Measurements from ENCODE around the gene MZB1. TPM values are rescaled to one million over a fixed set of nuclear protein-coding genes. Genes with fewer than 3 reads are reported as not detected.

Gene MZB1
- total and polyA plus RNA-seq, 2 experiments from 2014 or later = 0.30 TPM; not detected in 1

DNA sequence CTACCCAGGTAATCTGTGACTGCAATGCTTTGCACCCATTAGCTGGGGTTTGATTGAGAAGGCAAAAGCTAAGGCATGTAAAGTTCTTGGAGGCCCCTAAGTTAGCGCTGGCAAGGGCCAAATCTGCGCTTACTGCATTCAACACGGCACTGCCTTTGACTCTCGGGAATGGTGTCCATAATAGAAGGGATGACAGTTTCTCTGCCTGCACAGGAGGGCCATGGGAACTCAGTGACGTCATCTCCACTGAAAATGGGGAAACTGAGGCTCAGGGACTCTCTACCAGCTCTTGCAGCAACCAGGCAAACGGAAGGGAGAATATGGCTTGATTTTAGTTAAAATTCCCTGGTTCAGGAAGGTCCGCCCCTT, 13.7 kb upstream of the MZB1 start:
- Histone ChIP-seq H3K9me2 (replicated peaks; ENCODE audit: insufficient read depth) (no peaks in the 10 kb centered on the region), H3K27ac (peak overlapping the region; percentile 91), H3K4me1 (ENCODE audit: insufficient read depth) (peaks cover 6% of the 10 kb centered on the region), H3K9me3 (ENCODE audit: low read depth) (no peaks in the 10 kb centered on the region), H3K4me3 (peak overlapping the region; percentile 28), H3K36me3 (replicated peaks; ENCODE audit: insufficient read depth, low read depth) (no peaks in the 10 kb centered on the region), H3K79me2 (no peaks in the 10 kb centered on the region), H3K4me2 (peak overlapping the region; percentile 83), H2AFZ (peak overlapping the region; percentile 34), H3K27me3 (no peaks in the 10 kb centered on the region), H4K20me1 (ENCODE audit: insufficient read depth, poor library complexity, severe bottlenecking) (no peaks in the 10 kb centered on the region)
- 29% methylated on average over 7 of the region's 7 CpGs for WGBS (ENCODE audit: low lambda C conversion rate, missing lambda C conversion rate)
- TF ChIP-seq, protein P1, sequence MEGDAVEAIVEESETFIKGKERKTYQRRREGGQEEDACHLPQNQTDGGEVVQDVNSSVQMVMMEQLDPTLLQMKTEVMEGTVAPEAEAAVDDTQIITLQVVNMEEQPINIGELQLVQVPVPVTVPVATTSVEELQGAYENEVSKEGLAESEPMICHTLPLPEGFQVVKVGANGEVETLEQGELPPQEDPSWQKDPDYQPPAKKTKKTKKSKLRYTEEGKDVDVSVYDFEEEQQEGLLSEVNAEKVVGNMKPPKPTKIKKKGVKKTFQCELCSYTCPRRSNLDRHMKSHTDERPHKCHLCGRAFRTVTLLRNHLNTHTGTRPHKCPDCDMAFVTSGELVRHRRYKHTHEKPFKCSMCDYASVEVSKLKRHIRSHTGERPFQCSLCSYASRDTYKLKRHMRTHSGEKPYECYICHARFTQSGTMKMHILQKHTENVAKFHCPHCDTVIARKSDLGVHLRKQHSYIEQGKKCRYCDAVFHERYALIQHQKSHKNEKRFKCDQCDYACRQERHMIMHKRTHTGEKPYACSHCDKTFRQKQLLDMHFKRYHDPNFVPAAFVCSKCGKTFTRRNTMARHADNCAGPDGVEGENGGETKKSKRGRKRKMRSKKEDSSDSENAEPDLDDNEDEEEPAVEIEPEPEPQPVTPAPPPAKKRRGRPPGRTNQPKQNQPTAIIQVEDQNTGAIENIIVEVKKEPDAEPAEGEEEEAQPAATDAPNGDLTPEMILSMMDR (IDR thresholded peaks at IDR 0.05; ENCODE audit: poor library complexity) = no peak
- TF ChIP-seq EZH2phosphoT487 (IDR thresholded peaks at IDR 0.05; ENCODE audit: low read depth, severe bottlenecking, unreplicated experiment) (no peak), EZH2 (IDR thresholded peaks at IDR 0.05; ENCODE audit: borderline replicate concordance) (no peak)
- DNase-seq (ENCODE audit: low spot score) = no peak

DNA sequence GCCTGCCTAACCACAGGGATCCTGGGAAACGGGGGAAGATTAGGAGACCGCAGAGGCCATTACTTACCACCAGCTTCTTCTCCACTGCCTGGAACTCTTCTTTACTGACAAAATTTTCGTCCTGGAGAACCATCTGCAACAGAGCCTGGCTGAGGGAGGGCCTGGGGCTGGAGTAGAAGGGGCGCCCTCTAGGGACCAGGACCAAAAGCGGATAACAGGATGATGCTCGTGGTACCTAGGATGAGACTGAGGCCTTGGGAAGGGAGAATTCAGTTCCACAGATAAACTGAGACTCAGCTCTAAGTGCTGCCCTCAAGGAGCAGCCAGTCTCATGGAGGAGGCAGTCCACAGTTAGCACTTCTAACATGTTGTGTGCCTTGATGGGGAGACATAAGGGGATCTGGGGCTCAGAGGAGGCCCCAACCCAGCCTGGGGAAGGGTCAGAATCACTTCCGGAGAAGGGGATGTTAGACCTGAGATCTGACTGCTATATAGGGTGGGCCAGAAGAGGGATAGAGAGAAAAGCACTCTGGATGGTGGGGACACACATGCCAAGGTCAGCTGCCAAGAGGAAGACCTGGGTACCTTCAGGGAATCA, 12.9 kb upstream of the MZB1 start:
- no peaks in the 10 kb centered on the region for H3K27me3 ChIP-seq
- TF ChIP-seq, protein P1 (IDR thresholded peaks at IDR 0.05; ENCODE audit: poor library complexity) = peak; percentile 26
- TF ChIP-seq EZH2 (IDR thresholded peaks at IDR 0.05; ENCODE audit: borderline replicate concordance) = no peak
- H3K4me3 ChIP-seq = no peak overlapping the region
- no peaks in the 10 kb centered on the region for H3K79me2 ChIP-seq
- peak overlapping the region; percentile 83 for H3K4me2 ChIP-seq
- whole genome bisulfite sequencing (ENCODE audit: low lambda C conversion rate, missing lambda C conversion rate) = 72% methylated on average over 7 of the region's 7 CpGs
- H3K27ac ChIP-seq = no peak overlapping the region
- no peak overlapping the region for H2AFZ ChIP-seq
- no peaks in the 10 kb centered on the region for H3K36me3 ChIP-seq (replicated peaks; ENCODE audit: insufficient read depth, low read depth)
- no peaks in the 10 kb centered on the region for H3K9me3 ChIP-seq (ENCODE audit: low read depth)
- H3K9me2 ChIP-seq (replicated peaks; ENCODE audit: insufficient read depth) = no peaks in the 10 kb centered on the region
- no peaks in the 10 kb centered on the region for H4K20me1 ChIP-seq (ENCODE audit: insufficient read depth, poor library complexity, severe bottlenecking)
- DNase-seq (ENCODE audit: low spot score) = no peak
- H3K4me1 ChIP-seq (ENCODE audit: insufficient read depth) = peaks cover 6% of the 10 kb centered on the region

DNA sequence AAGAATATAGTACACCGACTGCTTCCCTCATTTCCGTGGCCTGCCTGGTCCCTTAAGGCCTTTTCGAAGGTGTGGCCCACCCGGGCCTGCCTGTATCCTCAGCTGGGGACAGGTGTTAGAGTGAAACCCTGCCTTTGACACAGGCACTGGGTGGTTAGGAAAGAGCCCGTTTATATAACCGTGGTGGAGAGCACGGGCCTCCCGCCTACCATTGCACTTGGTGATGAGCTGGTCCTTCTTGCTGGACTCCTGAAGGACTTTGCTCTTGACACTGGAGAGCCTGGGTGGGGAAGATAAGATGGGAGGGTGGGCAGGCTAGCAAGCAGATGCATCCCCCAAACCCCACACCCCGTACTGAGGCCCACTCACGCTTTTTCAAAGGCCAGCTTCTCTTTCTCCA, 11.8 kb upstream of the MZB1 start:
- Histone ChIP-seq H3K4me2 (no peak overlapping the region), H3K4me1 (ENCODE audit: insufficient read depth) (peaks cover 6% of the 10 kb centered on the region), H3K9me2 (replicated peaks; ENCODE audit: insufficient read depth) (no peaks in the 10 kb centered on the region), H2AFZ (no peak overlapping the region), H3K27ac (no peak overlapping the region), H3K27me3 (no peaks in the 10 kb centered on the region), H3K79me2 (no peaks in the 10 kb centered on the region), H3K36me3 (replicated peaks; ENCODE audit: insufficient read depth, low read depth) (no peaks in the 10 kb centered on the region), H3K4me3 (no peak overlapping the region), H4K20me1 (ENCODE audit: insufficient read depth, poor library complexity, severe bottlenecking) (no peaks in the 10 kb centered on the region), H3K9me3 (ENCODE audit: low read depth) (no peaks in the 10 kb centered on the region)
- WGBS (ENCODE audit: low lambda C conversion rate, missing lambda C conversion rate) = 91% methylated on average over 8 of the region's 10 CpGs
- TF ChIP-seq EZH2phosphoT487 (IDR thresholded peaks at IDR 0.05; ENCODE audit: low read depth, severe bottlenecking, unreplicated experiment) = no peak
- TF ChIP-seq, protein P1 (IDR thresholded peaks at IDR 0.05; ENCODE audit: poor library complexity) = no peak
- TF ChIP-seq EZH2 (IDR thresholded peaks at IDR 0.05; ENCODE audit: borderline replicate concordance) = no peak
- no peak for DNase-seq (ENCODE audit: low spot score)
